Activated T-cell treated with anti-CD3 and anti-CD28 coated beads for 1 hour (primary cell): Measurements from ENCODE around the gene ACKR3.

Experiments
- DNase-seq: peaks from one replicate; pipeline ENCODE4 v3.0.0-alpha.2; 2020; ENCODE audit warnings: low read depth

ACKR3 gene

DNA sequence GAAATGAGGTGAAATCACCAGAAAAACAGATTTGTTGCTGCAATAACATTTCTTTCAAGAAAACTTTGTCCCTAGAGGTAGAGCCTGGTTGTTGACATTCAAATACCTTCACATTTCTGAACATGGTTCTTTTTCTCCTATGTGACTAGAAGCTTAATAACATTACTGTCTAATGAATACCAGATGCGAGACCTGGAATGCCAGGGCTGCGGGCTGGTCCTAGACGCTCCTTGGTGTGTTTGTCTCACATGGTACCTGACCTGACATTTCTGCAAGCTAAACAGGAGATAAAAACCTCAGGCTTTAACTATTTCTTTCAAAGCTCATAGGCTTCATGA is 38.5 kb downstream of the ACKR3 start:
- no peak for DNase-seq

- no peak for DNase-seq
Measured at GRCh38 chr2:236608710-236609109, 39.1 kb downstream of the ACKR3 start.

DNA sequence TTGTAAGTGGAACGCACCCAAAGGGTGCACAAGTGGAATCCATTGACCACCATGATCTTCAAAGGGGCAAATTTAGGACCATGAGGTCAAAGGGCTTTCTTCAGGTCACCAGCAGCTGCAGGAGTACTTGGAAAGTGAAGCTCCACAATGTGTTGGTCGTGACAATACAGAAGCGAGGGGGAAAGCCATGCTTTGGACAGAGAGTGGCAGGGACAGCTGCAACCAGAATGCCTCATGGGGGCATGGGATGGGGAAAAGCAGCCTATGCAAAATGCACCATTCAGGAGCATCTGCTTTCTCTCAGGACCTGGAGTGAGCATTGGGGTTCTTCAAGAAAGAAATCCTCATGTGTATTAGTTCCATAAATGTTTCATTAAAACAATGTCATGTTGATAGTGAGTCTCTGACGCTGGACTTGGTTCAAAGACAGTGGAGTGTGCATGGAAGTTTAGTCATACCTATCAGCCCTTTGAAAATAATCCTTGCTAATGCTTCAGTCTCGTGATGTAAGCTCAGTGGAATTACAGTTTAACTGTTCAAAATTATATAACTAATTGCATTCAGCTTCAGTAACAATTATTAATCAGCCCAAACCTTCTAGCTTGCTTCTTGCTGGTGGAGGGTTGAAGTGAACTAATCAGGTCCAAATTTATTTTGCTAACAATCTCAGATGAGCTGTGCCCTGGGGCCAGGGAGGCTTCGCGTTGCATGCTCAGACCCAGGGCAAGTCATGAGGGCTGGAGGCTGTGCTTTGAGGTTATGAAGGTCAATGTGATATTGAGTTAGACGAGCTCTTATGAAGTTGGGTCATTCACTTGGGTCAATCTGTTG is 41.6 kb downstream of the ACKR3 start:
- no peak for DNase-seq

DNA sequence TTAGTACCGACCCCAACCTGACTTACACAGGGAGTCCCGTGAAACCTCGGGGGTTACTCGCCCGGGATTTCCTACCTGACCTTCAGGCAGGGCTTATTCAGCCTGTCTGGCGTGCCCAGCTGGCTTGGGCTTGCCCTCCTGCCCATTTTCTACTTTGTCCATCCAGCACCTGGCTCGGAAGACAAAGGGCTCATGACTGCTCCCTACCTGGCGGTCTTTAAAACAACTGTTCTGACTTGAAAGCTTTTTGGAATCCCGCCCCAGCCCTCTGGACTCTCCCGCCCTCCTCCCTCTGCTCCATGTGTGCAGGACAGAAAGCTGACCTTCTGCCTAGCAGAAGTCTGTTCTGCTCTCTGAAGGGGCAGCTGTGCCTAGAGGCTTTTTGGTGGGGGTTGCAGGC is 43.1 kb downstream of the ACKR3 start:
- DNase-seq: no peak

DNA sequence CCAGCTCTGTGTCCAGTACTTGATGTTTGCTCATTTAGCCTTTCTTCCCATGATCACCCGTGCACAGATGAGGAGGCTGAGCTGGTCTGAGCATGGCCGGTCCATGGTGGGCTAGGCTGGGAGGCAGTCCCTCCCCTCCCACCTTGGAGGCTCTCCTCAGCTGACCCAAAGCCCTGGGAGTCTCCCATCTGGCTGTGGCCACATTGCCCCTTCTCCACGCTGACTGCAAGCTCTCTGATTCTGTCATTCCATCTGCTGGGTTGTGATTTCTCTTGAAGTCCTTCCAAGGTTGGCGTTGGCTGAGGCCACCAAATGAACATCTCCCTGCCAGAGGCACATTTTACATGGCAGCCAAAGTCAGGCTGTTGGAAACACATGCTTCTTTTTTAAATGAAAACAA is 44.0 kb downstream of the ACKR3 start:
- no peak for DNase-seq

- DNase-seq: no peak
Measured at GRCh38 chr2:236614551-236614950, 44.9 kb downstream of the ACKR3 start.

DNA sequence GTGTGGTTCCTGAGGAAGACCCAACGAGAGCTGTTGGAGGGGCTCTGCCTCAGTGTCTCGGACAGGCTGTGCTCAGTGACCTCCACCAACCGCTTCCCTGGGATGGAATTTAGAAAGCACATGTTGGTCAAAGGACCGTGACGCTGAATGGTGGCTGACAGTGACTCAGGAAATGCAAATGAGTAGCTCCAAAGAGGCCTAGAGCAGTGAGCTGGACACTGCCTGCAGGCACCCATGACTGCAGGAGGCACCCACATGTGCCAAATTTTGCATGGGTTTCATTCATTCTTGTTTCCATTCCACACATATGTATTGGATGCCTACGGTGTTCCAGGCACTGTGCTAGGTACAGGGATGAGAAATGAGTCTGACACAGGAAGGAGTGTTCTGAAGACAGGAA is 46.4 kb downstream of the ACKR3 start:
- DNase-seq: no peak

- no peak for DNase-seq
Measured at GRCh38 chr2:236616624-236617023, 47.0 kb downstream of the ACKR3 start.

DNA sequence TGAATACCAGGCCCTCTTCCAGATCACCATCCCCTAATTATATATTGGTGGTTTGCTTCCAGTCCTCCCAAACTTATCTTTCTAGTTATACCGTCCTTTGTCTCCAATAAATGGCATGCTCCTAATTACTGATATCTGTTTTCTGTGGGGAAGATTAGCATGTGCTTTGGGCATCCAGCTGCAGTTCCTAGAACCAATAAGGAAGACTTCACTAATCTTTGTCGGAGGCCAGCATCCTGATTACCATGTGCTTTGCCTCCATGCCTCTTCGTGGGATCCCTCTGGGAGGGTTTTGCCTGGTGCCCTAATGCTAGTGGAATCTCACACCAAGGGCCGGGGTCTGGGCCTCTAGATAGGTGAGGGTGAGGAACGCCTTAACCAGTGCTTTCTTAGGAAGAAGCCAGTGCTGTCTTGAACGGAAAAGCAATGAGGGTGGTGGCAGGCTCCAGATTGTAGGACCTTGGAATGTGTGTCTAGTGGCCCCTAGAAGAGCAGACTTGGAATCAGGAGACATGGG is 47.7 kb downstream of the ACKR3 start:
- no peak for DNase-seq

GRCh38 chr2:236617796-236618195 is 48.2 kb downstream of the ACKR3 start:
- no peak for DNase-seq

GRCh38 chr2:236618370-236618769 is 48.7 kb downstream of the ACKR3 start:
- DNase-seq: no peak

- DNase-seq: no peak
Measured at GRCh38 chr2:236619910-236620612, 50.4 kb downstream of the ACKR3 start.

GRCh38 chr2:236621786-236622185 is 52.2 kb downstream of the ACKR3 start:
- no peak for DNase-seq

DNA sequence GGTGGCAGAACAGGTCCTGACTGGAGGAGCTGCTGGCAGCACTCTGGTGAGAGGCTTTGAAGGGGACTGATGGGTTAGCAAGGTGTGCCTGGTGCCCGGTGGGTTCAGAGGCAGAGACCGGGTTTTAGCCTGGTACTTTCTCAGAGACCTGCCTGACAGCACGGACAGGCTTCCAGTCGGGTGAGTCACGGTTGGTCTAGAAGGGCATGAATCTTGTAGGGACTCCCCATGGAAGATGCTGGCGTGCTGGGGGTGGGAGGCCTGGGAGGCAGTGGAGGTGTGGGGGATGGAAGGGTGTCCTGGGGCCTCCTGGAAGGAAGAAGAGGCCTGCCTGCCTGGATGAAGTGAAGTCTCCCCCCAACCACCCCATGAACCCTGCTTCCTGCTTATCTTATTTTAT is 52.6 kb downstream of the ACKR3 start:
- no peak for DNase-seq

GRCh38 chr2:236622660-236623059 is 53.0 kb downstream of the ACKR3 start:
- no peak for DNase-seq

DNA sequence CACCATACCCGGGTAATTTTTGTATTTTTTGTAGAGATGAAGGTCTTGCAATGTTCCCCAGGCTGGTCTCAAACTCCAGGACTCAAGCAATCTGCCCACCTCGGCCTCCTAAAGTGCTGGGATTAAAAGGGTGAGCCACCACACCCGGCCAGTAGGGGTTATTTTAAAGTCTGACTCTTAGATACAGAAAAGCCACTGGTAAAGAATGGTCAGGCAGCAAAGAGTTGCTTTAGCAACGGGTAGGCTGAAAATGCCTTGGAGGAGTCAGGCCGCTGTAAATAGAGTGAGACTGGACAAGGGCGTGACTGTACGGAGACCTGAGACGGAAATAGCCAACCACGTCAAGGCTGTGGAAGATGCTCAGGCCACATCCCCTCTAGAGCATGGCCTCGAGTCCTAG is 54.2 kb downstream of the ACKR3 start:
- DNase-seq: no peak

GRCh38 chr2:236625156-236625690 is 55.6 kb downstream of the ACKR3 start:
- no peak for DNase-seq

- no peak for DNase-seq
Measured at GRCh38 chr2:236626391-236627150, 56.9 kb downstream of the ACKR3 start.

- no peak for DNase-seq
Measured at GRCh38 chr2:236627193-236627592, 57.6 kb downstream of the ACKR3 start.

- DNase-seq: no peak
Measured at GRCh38 chr2:236627841-236628240, 58.2 kb downstream of the ACKR3 start.

DNA sequence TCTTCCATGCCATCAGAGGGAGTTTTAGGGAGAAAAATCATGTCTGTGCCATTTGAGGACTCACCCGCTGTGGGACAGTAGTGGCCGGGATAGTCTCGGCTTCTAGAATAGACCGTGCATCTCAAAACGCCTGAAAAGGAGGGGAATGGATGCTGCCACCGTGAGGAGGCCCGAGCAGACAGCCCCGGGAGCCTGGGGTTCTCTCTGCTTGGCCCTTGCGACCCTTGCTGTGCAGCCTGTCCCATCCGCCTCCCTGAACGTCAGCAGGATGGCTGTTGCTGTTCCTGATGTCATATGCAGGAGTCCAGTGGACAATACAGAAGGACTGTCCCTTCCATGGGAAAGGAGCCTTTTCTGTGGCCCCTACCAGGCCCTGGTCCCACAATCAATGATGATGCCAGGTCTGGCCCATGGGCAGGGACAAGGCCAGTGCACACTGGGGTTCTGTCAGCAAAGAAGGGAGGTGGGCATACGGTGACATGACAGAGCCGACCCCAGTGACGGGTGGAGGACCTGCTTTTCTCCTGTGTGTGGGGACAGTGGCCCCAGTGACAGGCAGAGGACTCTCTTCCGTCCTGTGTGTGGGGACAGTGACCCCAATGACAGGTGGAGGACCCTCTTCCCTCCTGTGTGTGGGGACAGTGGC is 58.8 kb downstream of the ACKR3 start:
- DNase-seq: no peak
